HUES6 (cell line): ENCODE results near the gene MAN1B1.
"Not testable (repeated sequence)": the region's sequence is repeated elsewhere in the genome, so short reads cannot be mapped to it uniquely, and the experiment has no call there.

Experiments used
- H3K27ac ChIP-seq: 2 replicates; pipeline ENCODE4 v1.7.0; 2013; ENCODE audit warnings: low read depth, mild to moderate bottlenecking, low read length, inconsistent platforms
- H3K27me3 ChIP-seq: 2 replicates; pipeline ENCODE4 v1.6.1; 2013; ENCODE audit warnings: low read length; ENCODE audit not compliant: control insufficient read depth, insufficient read depth
- H3K36me3 ChIP-seq: 2 replicates; pipeline ENCODE4 v1.6.1; 2013; ENCODE audit warnings: low read length; ENCODE audit not compliant: control insufficient read depth, insufficient read depth
- H3K4me1 ChIP-seq: 2 replicates; pipeline ENCODE4 v1.6.1; 2013; ENCODE audit warnings: low read length; ENCODE audit not compliant: control insufficient read depth, insufficient read depth
- H3K4me3 ChIP-seq: 2 replicates; pipeline ENCODE4 v1.5.1; 2013; ENCODE audit warnings: low read depth, low read length
- H3K9ac ChIP-seq: one replicate; pipeline ENCODE4 v1.6.1; 2013; ENCODE audit warnings: mild to moderate bottlenecking, low read length
- H3K9me3 ChIP-seq: 2 replicates; pipeline ENCODE4 v1.6.1; 2013; ENCODE audit warnings: low read depth, low read length; ENCODE audit not compliant: control insufficient read depth, insufficient read depth

MAN1B1 gene

DNA sequence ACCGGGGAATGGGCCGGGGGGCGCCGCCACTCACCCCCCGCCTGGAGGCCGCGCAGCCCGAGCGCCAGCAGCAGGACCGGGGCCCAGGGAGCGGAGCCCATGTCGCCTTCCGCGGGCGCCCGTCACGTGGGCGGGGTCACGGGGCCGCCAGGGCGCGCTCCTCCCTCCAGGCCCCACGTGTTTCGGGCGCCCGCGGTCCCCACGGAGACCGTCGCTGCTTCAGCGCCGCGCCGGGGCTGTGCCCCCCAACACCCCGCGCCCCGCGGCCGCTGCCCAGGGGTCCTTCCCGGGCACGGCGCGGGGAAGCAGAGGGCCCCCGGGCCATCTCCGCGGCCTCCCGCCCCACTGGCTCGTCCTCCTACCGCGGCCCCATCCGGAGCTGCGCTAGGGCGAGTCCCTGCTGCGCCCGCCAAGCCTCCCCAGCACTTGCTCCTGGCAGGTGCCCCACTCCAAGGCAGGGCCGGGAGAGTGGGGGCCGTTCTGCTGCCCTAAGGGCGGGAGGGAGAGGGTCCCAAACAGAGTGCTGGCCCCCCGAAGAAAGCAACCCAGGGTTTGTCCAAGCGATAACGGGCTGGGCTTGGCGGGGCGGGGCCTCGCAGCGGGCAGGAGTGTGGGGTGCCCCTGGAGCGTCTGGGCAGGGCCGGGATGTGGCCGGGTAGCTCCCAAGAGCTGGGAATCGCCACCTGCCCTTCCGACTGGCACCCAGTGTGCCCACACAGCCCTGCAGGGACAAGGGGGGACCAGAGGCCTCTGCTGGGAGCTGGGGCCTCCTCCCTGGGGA, 28.0 kb downstream of the MAN1B1 start, which contains the start of gene DPP7:
Gene DPP7, minus strand, starts transcription at position 121 of the 781 bp plus-strand sequence. Its CDS starts 20 bp downstream, at position 101.
- Histone ChIP-seq H3K36me3 (no peaks in the 10 kb centered on the region), H3K9ac (no peak within 1 kb of the TSS), H3K9me3 (no peaks in the 10 kb centered on the region), H3K27ac (no peak within 1 kb of the TSS), H3K4me3 (peak within 1 kb of the TSS; percentile 48), H3K4me1 (0 out of 2 replicates have a peak, but pooled peaks cover 6% of the 10 kb centered on the region), H3K27me3 (peaks cover 36% of the 10 kb centered on the region)

DNA sequence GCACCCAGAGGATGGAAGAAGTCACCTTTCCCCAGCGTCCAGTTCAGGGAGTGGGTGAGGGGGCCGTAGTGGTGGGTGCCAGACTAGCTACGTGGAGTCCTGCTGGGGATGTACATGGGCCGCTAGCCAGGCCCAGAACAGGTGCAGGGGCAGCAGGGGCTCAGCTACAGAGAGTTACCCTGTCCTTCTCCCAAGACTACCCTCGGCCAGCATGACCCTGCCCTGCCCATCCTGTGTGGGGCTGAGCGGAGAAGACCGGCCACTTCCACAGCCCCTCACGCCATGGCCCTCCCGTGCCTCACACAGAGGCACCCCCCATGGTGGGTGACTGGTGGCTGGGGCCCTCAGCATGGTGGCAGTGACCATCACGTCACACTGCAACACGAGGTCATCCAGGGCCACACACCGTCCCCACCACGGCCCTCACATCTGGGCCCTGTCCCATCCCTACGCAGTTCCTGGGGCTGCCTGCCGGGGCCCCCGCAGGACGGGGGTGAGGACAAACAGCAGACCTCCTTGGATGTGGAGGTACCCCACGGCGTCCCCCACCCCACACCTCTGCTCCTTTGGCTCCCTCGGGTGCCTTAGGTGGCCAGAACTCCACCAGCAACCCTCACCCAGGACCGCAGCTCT, 28.7 kb downstream of the MAN1B1 start:
- peak overlapping the region; percentile 48; the same call in 1 of the 2 replicates for H3K4me3 ChIP-seq
- H3K27ac ChIP-seq, result no peak overlapping the region
- 0 out of 2 replicates have a peak, but pooled peaks cover 6% of the 10 kb centered on the region for H3K4me1 ChIP-seq
- no peaks in the 10 kb centered on the region for H3K9me3 ChIP-seq
- H3K36me3 ChIP-seq, result no peaks in the 10 kb centered on the region
- H3K27me3 ChIP-seq, result peaks cover 36% of the 10 kb centered on the region
- H3K9ac ChIP-seq, result no peak overlapping the region

DNA sequence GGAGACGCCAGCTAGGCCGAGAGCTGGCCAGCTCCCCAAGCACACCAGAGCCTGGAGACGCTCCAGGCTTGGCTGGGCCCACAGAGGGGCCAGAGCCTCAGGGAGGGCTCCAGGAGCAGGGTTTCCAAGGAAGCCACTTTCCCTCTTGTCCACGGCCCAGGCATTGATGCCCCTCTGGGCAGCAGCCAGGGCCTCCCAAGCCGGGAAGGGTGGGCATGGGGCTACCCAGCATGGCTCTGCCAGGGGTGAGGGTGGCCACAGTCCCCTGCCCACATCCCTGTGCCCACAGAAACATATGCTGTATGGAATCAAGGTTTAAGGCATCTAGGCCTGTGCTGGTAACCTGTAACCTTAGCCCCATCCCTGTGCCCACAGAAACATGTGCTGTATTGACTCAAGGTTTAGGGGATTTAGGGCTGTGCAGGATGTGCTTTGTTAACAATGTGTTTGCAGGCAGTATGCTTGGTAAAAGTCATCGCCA, 29.3 kb downstream of the MAN1B1 start:
- Histone ChIP-seq H3K9ac (no peak overlapping the region), H3K27ac (no peak overlapping the region), H3K36me3 (no peaks in the 10 kb centered on the region), H3K27me3 (peaks cover 36% of the 10 kb centered on the region), H3K9me3 (no peaks in the 10 kb centered on the region), H3K4me3 (no peak overlapping the region), H3K4me1 (0 out of 2 replicates have a peak, but pooled peaks cover 6% of the 10 kb centered on the region)

DNA sequence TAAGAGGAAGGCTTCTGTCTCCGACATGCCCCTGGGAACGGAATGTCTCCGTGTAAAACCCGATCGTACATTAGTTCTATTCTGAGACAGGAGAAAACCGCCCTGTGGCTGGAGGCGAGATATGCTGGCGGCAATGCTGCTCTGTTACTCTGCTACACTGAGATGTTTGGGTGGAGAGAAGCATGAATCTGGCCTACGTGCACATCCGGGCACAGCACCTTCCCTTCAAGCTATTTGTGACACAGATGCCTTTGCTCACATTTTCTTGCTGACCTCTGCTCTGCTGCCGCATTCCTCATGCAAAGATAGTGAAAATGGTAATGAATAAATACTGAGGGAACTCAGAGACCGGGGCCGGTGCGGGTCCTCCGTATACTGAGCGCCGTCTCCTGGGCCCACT, 29.9 kb downstream of the MAN1B1 start:
- H3K9ac ChIP-seq, result no peak overlapping the region
- no peak overlapping the region for H3K27ac ChIP-seq
- no peaks in the 10 kb centered on the region for H3K9me3 ChIP-seq
- H3K27me3 ChIP-seq, result peaks cover 36% of the 10 kb centered on the region
- H3K36me3 ChIP-seq, result no peaks in the 10 kb centered on the region
- no peak overlapping the region for H3K4me3 ChIP-seq
- 0 out of 2 replicates have a peak, but pooled peaks cover 6% of the 10 kb centered on the region for H3K4me1 ChIP-seq

DNA sequence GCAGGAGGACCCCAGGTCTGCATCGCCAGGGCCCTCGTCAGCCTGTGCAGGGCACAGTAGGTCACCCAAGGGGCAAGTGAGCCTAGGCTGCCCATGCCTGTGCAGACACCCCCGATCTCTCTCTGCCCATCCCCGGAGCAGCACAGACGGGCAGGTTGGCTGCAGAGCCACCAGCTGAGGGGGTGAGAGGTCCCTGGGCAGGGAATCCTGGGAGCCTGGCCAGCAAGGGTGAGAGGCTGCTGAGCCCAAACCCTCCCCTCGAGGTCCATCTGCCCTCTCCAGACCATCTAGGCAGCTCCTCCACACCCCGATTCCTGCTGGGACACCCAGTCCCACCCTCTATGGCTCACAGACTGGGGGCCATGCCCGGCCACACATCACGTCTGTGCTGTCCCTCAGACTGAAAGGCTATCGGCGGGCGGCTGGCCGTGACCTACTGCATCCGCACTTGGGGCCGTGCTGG, 30.5 kb downstream of the MAN1B1 start:
- 0 out of 2 replicates have a peak, but pooled peaks cover 6% of the 10 kb centered on the region for H3K4me1 ChIP-seq

DNA sequence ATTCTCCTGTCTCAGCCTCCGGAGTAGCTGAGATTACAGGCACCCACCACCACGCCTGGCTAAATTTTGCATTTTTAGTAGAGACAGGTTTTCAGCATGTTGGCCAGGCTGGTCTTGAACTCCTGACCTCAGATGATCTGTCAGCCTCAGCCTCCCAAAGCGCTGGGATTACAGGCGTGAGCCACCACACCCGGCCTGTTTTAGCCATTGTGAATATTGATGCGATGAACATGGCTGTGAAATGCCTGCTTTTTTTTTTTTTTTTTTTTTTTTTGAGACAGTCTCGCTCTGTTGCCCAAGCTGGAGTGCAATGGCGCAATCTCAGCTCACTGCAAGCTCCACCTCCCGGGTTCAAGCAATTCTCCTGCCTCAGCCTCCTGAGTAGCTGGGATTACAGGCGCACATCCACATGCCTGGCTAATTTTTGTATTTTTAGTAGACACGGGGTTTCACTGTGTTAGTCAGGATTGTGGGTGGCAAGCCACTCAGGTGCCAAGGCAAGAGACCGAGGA, 31.4 kb downstream of the MAN1B1 start:
- H3K9ac ChIP-seq, H3K9me3 ChIP-seq, H3K4me1 ChIP-seq, H3K27ac ChIP-seq, H3K4me3 ChIP-seq, H3K36me3 ChIP-seq: not testable (repeated sequence)
- H3K27me3 ChIP-seq, result peaks cover 30% of the 10 kb centered on the region

More for the DNA sequence above, 30.5 kb downstream of the MAN1B1 start:
- Histone ChIP-seq H3K27ac (no peak overlapping the region), H3K27me3 (peaks cover 36% of the 10 kb centered on the region), H3K36me3 (no peaks in the 10 kb centered on the region), H3K4me3 (no peak overlapping the region), H3K9me3 (no peaks in the 10 kb centered on the region), H3K9ac (no peak overlapping the region)

DNA sequence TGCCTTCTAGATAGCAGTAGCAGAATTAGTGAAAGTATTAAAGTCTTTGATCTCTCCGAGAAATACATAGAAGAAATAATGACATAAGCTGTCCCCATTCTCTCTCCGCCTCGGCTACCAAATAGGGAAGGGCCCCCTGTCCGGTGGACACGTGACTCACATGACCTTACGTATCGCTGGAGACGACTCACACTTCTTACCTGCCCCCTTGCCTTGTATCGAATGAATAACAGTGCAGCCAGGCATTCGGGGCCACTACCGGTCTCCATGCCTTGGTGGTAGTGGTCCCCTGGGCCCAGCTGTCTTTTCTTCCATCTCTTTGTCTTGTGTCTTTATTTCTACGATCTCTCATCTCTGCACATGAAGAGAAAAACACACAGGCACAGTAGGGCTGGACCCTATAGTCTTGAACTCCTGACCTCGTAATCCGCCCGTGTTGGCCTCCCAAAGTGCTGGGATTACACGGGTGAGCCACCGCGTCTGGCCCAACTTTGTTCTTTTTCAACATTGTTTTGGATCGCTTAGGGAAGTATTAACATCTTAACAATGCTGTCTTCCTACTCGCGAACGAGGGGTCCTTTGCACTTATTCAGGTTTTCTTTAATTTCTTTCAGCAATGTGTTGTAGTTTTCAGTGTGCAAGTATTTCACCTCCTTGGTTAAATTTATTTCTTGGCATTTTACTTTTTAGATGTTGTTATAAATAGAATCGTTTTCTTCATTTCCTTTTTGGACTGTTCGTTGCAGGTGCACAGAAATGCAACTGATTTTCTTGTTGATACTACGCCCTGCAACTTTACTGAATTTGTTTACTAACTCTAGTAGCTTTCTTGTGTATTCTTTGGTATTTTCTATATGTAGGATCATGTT, 35.4 kb downstream of the MAN1B1 start:
- H3K27ac ChIP-seq, H3K9me3 ChIP-seq, H3K27me3 ChIP-seq, H3K4me1 ChIP-seq, H3K4me3 ChIP-seq, H3K9ac ChIP-seq, H3K36me3 ChIP-seq: not testable (repeated sequence)

DNA sequence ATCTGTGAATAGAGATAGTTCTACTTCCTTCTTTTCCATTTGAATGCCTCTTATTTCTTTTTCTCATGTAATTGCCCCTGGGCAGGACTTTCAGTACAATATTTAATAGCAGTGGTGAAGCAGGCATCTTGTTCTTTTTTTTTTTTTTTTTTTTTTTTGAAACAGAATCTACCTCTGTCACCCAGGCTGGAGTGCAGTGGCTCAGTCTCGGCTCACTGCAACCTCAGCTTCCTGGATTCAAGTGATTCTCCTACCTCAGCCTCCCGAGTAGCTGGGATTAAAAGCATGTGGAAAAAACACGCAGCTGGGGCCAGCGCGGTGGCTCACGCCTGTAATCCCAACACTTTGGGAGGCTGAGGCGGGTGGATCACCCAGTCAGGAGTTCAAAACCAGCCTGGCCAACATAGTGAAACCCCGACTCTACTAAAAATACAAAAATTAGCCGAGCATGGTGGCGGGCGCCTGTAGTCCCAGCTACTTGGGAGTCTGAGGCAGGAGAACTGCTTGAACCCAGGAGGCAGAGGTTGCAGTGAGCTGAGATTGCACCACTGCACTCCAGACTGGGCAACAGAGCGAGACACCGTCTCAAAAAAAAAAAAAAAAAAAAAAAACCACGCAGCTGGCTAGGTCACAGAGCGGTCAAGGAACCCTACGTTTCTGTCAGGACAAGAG, 36.1 kb downstream of the MAN1B1 start:
- H3K27me3 ChIP-seq, H3K4me3 ChIP-seq, H3K9ac ChIP-seq, H3K9me3 ChIP-seq, H3K36me3 ChIP-seq, H3K4me1 ChIP-seq, H3K27ac ChIP-seq: not testable (repeated sequence)

DNA sequence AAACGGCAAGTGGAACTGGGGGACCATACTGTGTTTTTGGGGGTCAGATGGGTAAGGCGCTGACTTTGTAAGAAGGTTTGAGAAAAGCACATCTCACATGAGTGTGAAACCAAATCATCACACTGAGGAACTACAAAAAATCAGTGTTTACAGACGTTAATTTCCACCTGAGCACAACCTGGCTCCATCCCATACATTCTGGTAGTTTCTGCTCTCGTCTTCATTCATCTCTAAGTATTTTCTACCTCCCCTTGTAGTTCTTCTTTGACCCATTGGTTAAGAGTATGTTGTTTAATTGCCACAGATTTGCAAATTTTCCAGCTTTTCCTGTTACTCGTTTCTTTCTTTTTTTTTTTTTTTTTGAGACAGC, 36.7 kb downstream of the MAN1B1 start:
- Histone ChIP-seq H3K9me3 (no peaks in the 10 kb centered on the region), H3K9ac (no peak overlapping the region), H3K27ac (no peak overlapping the region), H3K4me1 (peaks cover 10% of the 10 kb centered on the region; the same call in 1 of the 2 replicates), H3K4me3 (no peak overlapping the region), H3K36me3 (no peaks in the 10 kb centered on the region), H3K27me3 (no peaks in the 10 kb centered on the region)

DNA sequence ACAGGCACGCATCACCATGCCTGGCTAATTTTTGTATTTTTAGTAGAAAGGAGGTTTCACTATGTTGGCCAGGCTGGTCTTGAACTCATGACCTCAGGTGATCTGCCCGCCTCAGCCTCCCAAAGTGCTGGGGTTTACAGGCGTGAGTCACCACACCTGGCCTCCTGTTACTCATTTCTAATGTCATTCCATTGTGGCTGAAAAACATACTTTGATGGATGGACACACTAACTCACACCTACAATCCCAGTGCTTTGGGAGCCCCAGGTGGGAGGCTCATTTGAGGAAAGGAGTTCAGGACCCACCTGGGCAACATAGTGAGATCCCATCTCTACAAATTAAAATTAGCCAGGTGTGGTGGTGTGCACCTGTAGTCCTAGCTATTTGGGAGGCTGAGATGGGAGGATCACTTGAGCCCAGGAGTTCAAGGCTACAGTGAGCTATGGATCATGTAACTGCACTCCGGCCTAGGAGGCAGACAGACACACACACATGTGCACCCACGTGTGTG, 37.2 kb downstream of the MAN1B1 start:
- not testable (repeated sequence) for H3K4me3 ChIP-seq, H3K9ac ChIP-seq, H3K9me3 ChIP-seq, H3K36me3 ChIP-seq, H3K27me3 ChIP-seq, H3K27ac ChIP-seq
- peaks cover 15% of the 10 kb centered on the region; the same call in 1 of the 2 replicates for H3K4me1 ChIP-seq
